H9 (cell line): Measurements from ENCODE around the gene CXCR5. TPM values are rescaled to one million over a fixed set of nuclear protein-coding genes. Genes with fewer than 3 reads are reported as not detected.
A peak's percentile ranks its signal among the peaks of the same experiment; 100 is the strongest.

Experiments used
- DNase-seq: peaks from one replicate; pipeline ENCODE4 v3.0.0-alpha.2; 2017
- H2AFZ ChIP-seq: one replicate; pipeline ENCODE4 v1.6.1; 2013; ENCODE audit warnings: mild to moderate bottlenecking, low read length, control low read depth, moderate library complexity
- H2AK5ac ChIP-seq: 2 replicates; pipeline ENCODE4 v1.6.1; 2013; ENCODE audit warnings: low read length, control low read depth, mixed read lengths; ENCODE audit not compliant: insufficient read length
- H2BK120ac ChIP-seq: one replicate; pipeline ENCODE4 v1.6.1; 2013; ENCODE audit warnings: low read depth, mild to moderate bottlenecking, low read length, control low read depth, inconsistent platforms; ENCODE audit not compliant: poor library complexity, severe bottlenecking
- H2BK12ac ChIP-seq: 2 replicates; pipeline ENCODE4 v1.6.1; 2013; ENCODE audit warnings: low read length, control low read depth, mixed read lengths, low read depth; ENCODE audit not compliant: insufficient read length
- H2BK15ac ChIP-seq: 2 replicates; pipeline ENCODE4 v1.6.1; 2013; ENCODE audit warnings: low read depth, low read length, control low read depth
- H2BK20ac ChIP-seq: one replicate; pipeline ENCODE4 v1.6.1; 2013; ENCODE audit warnings: low read depth, mild to moderate bottlenecking, low read length, control low read depth, inconsistent platforms; ENCODE audit not compliant: poor library complexity, severe bottlenecking
- H2BK5ac ChIP-seq: 2 replicates; pipeline ENCODE4 v1.6.1; 2013; ENCODE audit warnings: low read length, control low read depth, mixed read lengths; ENCODE audit not compliant: insufficient read length
- H3K14ac ChIP-seq: 2 replicates; pipeline ENCODE4 v1.6.1; 2013; ENCODE audit warnings: low read length, control low read depth; ENCODE audit not compliant: insufficient read depth
- H3K18ac ChIP-seq: 2 replicates; pipeline ENCODE4 v1.6.1; 2013; ENCODE audit warnings: low read depth, mild to moderate bottlenecking, mixed read lengths, low read length, control low read depth; ENCODE audit not compliant: insufficient read length
- H3K23ac ChIP-seq: 2 replicates; pipeline ENCODE4 v1.6.1; 2013; ENCODE audit warnings: low read length, control low read depth, mixed read lengths, low read depth; ENCODE audit not compliant: insufficient read length
- H3K23me2 ChIP-seq: 2 replicates; pipeline ENCODE4 v1.6.1; 2013; ENCODE audit warnings: low read depth, mild to moderate bottlenecking, mixed read lengths, low read length, control low read depth; ENCODE audit not compliant: insufficient read length, poor library complexity, severe bottlenecking
- H3K27ac ChIP-seq: 2 replicates; pipeline ENCODE4 v1.5.1; 2013; ENCODE audit warnings: low read length, control low read depth, mixed read lengths, low read depth; ENCODE audit not compliant: insufficient read length
- H3K27me3 ChIP-seq: 2 replicates; pipeline ENCODE4 v1.6.1; 2013; ENCODE audit warnings: low read length, control low read depth, inconsistent platforms; ENCODE audit not compliant: insufficient read depth
- H3K4ac ChIP-seq: 2 replicates; pipeline ENCODE4 v1.6.1; 2013; ENCODE audit warnings: low read depth, mild to moderate bottlenecking, control low read depth, inconsistent platforms, low read length, moderate library complexity
- H3K4me1 ChIP-seq: 2 replicates; pipeline ENCODE4 v1.6.1; 2013; ENCODE audit warnings: low read length, control low read depth, inconsistent platforms; ENCODE audit not compliant: insufficient read depth
- H3K4me2 ChIP-seq: 2 replicates; pipeline ENCODE4 v1.6.1; 2013; ENCODE audit warnings: low read length, control low read depth, mixed read lengths; ENCODE audit not compliant: insufficient read length, insufficient read depth
- H3K56ac ChIP-seq: 2 replicates; pipeline ENCODE4 v1.6.1; 2013; ENCODE audit warnings: low read depth, mild to moderate bottlenecking, mixed read lengths, low read length, control low read depth; ENCODE audit not compliant: insufficient read length
- H3K79me1 ChIP-seq: 2 replicates; pipeline ENCODE4 v1.6.1; 2013; ENCODE audit warnings: low read depth, mild to moderate bottlenecking, moderate library complexity, low read length, control low read depth, inconsistent platforms; ENCODE audit not compliant: insufficient read depth, poor library complexity, severe bottlenecking
- H3K79me2 ChIP-seq: 2 replicates; pipeline ENCODE4 v1.6.1; 2013; ENCODE audit warnings: low read length, control low read depth, inconsistent platforms; ENCODE audit not compliant: insufficient read depth
- H3K9ac ChIP-seq: 2 replicates; pipeline ENCODE4 v1.6.1; 2013; ENCODE audit warnings: low read length, control low read depth, mixed read lengths; ENCODE audit not compliant: insufficient read length; ENCODE audit errors: extremely low read depth
- H3K9me3 ChIP-seq: one replicate; pipeline ENCODE4 v1.6.1; 2013; ENCODE audit warnings: low read depth, low read length, inconsistent platforms; ENCODE audit not compliant: control insufficient read depth
- H3T11ph ChIP-seq: one replicate; pipeline ENCODE4 v1.6.1; 2013; ENCODE audit warnings: mild to moderate bottlenecking, low read length, control low read depth, inconsistent platforms
- H4K20me1 ChIP-seq: one replicate; pipeline ENCODE4 v1.6.1; 2013; ENCODE audit not compliant: control insufficient read depth, insufficient read length, insufficient read depth
- H4K5ac ChIP-seq: 2 replicates; pipeline ENCODE4 v1.6.1; 2013; ENCODE audit warnings: low read depth, mild to moderate bottlenecking, mixed read lengths, low read length, control low read depth; ENCODE audit not compliant: insufficient read length
- H4K8ac ChIP-seq: replicated peaks from 2 replicates; pipeline ENCODE4 v1.6.1; 2013; ENCODE audit warnings: low read length, control low read depth, mixed read lengths, low read depth; ENCODE audit not compliant: insufficient read length
- H4K91ac ChIP-seq: 2 replicates; pipeline ENCODE4 v1.6.1; 2013; ENCODE audit warnings: low read depth, mild to moderate bottlenecking, moderate library complexity, mixed read lengths, low read length, control low read depth; ENCODE audit not compliant: insufficient read length
- H3K27ac Mint-ChIP-seq, 3 experiments: 2 replicates in 2 of 3; 3 replicates in 1 of 3; pipeline ENCODE4 v1.8.0; 2020 to 2021; ENCODE audit warnings: mixed read lengths in 3 of 3, mild to moderate bottlenecking in 1 of 3, moderate library complexity in 1 of 3
- H3K27me3 Mint-ChIP-seq: 2 replicates; pipeline ENCODE4 v1.8.0; 2021; ENCODE audit warnings: low read depth, mild to moderate bottlenecking, moderate library complexity, mixed read lengths
- H3K36me3 Mint-ChIP-seq, 3 experiments: 2 replicates in 2 of 3; 3 replicates in 1 of 3; pipeline ENCODE4 v1.8.0; 2020 to 2021; ENCODE audit warnings: low read depth in 3 of 3, mixed read lengths in 3 of 3; ENCODE audit not compliant: insufficient read depth in 1 of 3
- H3K4me1 Mint-ChIP-seq, 2 experiments: 2 replicates each; pipeline ENCODE4 v1.8.0; 2020; ENCODE audit warnings: mixed read lengths in 2 of 2
- H3K4me3 Mint-ChIP-seq, 2 experiments: 2 replicates in 1 of 2; 3 replicates in 1 of 2; pipeline ENCODE4 v1.8.0; 2020 to 2021; ENCODE audit warnings: mild to moderate bottlenecking in 2 of 2, mixed read lengths in 2 of 2, moderate library complexity in 1 of 2
- H3K9me3 Mint-ChIP-seq, 2 experiments: 2 replicates in 1 of 2; 3 replicates in 1 of 2; pipeline ENCODE4 v1.8.0; 2020; ENCODE audit warnings: mild to moderate bottlenecking in 2 of 2, mixed read lengths in 2 of 2, moderate library complexity in 1 of 2
- CTCF ChIP-seq: fragments of 200-600 bp; sonication (generic); conservative IDR thresholded peaks from 3 replicates; pipeline ENCODE4 v1.8.0; 2021; ENCODE audit warnings: antibody characterized with exemption, mild to moderate bottlenecking
- WGBS: extraction: QIAGEN DNeasy Blood & Tissue Kit; methylation state at CpG from one replicate; pipeline ENCODE4 v1.1.7; 2013; ENCODE audit warnings: missing lambda C conversion rate, low lambda C conversion rate, mixed read lengths; ENCODE audit not compliant: insufficient read length; ENCODE audit errors: extremely low coverage; 5-methylcytosine and 5-hydroxymethylcytosine counted together
- total RNA-seq: library from RNA; stranded (reverse); gene quantifications from 2 replicates; pipeline ENCODE4 v1.2.1, GENCODE V29; 2021

Gene CXCR5
- total RNA-seq, 1 experiment from 2014 or later = 0.07 TPM

- Histone ChIP-seq H2BK20ac (no peak overlapping the region), H3K14ac (peak overlapping the region; percentile 52), H3K79me2 (no peaks in the 10 kb centered on the region), H3K4me2 (peak overlapping the region; percentile 35), H3K4me1 (peaks cover 11% of the 10 kb centered on the region; the same call in 1 of the 2 replicates), H2BK15ac (no peak overlapping the region), H3K27me3 (no peaks in the 10 kb centered on the region), H3K23me2 (no peaks in the 10 kb centered on the region), H2BK12ac (no peak overlapping the region), H3K4ac (no peak overlapping the region), H4K91ac (no peak overlapping the region), H3K23ac (no peak overlapping the region), H3K79me1 (no peaks in the 10 kb centered on the region), H4K5ac (no peak overlapping the region), H3K18ac (peak overlapping the region; percentile 32), H2BK120ac (no peak overlapping the region), H3K56ac (no peak overlapping the region), H3T11ph (no peak overlapping the region), H3K9ac (no peak overlapping the region), H2AFZ (peak overlapping the region; percentile 40), H3K27ac (no peak overlapping the region), H3K9me3 (no peaks in the 10 kb centered on the region), H2BK5ac (no peak overlapping the region), H4K20me1 (no peaks in the 10 kb centered on the region), H4K8ac (no peak overlapping the region), H2AK5ac (no peak overlapping the region)
- DNase-seq = no peak
- no CpG with 5 or more reads among the region's 14 CpGs for whole genome bisulfite sequencing
- no peaks in the 10 kb centered on the region for H3K36me3 Mint-ChIP-seq
- peaks cover 24 to 30% of the 10 kb centered on the region in 2 experiments for H3K4me1 Mint-ChIP-seq
- 0 out of 3 replicates have a peak, but pooled peaks have one; percentile 9 for TF ChIP-seq CTCF
- no peaks in the 10 kb centered on the region for H3K9me3 Mint-ChIP-seq
- H3K27me3 Mint-ChIP-seq = peaks cover 4% of the 10 kb centered on the region
- peak overlapping the region; percentile 70 to 96 (median 95); a peak in 5 of 7 replicates for H3K27ac Mint-ChIP-seq
- peak overlapping the region in 1 of 2 experiments; percentile 70; a peak in 2 of 5 replicates for H3K4me3 Mint-ChIP-seq
Measured at GRCh38 chr11:118870396-118871343, 13.0 kb upstream of the CXCR5 start.
